NCI-H748 treated with DMSO at 0.1 percent for 48 hours (cell line): Measurements from ENCODE around the gene ZBTB1.
"Not testable (repeated sequence)": the region's sequence is repeated elsewhere in the genome, so short reads cannot be mapped to it uniquely, and the experiment has no call there.

Experiments used
- DNase-seq: peaks from one replicate; lab custom pipeline; 2025; lab: John Stamatoyannopoulos, UW

The ZBTB1 gene

DNA sequence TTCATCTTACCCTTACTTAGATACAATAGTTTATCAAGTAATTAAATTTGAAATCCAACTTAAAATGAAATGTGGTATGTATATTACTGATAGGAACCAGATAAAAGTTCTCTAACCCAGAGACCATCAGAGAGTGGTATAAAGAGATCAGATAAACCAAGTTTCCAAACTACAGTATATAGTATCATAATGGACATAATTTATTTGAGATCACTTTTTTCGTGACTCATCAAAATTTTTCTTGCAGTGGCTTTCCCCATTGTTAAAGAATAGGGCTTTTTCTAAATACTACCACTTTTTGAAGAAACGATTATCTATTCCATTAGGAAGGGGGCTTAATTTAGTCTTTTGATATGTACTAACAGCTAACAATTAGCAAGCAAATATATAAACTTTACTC lies 20.8 kb downstream of the ZBTB1 start:
- DNase-seq, result no peak

DNA sequence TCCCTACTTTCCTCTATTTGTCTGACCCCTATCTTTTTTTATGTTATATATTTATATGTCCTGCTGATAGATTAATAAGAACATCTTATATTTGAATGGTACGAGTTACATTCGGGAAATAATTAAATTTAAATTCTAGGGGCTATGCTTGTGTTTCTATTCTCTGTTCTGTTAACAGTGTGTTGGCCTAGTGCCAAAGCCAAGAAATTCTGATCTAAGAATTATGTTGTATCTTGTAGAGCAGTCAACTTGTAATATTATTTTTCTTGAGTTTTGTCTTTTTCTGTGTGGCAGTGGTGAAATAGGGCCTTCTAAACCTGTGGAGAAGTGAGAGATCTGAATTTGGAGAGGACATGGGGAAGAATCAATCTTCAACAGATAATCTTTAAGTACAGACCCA lies 27.0 kb downstream of the ZBTB1 start:
- DNase-seq, result no peak

GRCh38 chr14:64536488-64537245 lies 32.1 kb downstream of the ZBTB1 start:
- no peak for DNase-seq

DNA sequence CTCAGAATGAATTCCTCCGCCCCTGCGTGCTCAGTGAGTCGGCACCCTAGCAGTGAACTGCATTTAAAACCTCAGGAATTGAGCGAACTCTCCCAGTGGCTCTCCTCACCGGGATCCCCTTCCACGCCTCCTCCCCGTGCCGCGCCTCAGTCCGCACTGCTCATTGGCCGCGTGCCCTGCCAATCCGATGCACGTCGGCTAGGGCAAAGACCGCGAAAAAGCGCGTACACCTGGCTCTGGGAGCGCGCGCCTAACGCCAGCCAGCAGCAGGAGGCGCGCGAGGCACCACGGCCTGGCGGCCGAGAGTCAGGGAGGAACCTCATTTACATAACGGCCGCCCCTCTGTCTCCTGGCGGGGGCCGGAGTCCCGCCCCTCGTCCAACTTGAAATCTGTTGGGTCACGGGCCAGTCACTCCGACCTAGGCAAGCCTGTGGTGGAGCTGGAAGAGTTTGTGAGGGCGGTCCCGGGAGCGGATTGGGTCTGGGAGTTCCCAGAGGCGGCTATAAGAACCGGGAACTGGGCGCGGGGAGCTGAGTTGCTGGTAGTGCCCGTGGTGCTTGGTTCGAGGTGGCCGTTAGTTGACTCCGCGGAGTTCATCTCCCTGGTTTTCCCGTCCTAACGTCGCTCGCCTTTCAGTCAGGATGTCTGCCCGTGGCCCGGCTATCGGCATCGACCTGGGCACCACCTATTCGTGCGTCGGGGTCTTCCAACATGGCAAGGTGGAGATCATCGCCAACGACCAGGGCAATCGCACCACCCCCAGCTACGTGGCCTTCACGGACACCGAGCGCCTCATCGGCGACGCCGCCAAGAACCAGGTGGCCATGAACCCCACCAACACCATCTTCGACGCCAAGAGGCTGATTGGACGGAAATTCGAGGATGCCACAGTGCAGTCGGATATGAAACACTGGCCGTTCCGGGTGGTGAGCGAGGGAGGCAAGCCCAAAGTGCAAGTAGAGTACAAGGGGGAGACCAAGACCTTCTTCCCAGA lies 35.9 kb downstream of the ZBTB1 start, which contains the start of gene HSPA2:
Gene HSPA2 (plus strand): TSS at position 534 of the 995 bp plus-strand sequence. CDS start 109 bp downstream, at position 643.
- DNase-seq, result peak; percentile 85

DNA sequence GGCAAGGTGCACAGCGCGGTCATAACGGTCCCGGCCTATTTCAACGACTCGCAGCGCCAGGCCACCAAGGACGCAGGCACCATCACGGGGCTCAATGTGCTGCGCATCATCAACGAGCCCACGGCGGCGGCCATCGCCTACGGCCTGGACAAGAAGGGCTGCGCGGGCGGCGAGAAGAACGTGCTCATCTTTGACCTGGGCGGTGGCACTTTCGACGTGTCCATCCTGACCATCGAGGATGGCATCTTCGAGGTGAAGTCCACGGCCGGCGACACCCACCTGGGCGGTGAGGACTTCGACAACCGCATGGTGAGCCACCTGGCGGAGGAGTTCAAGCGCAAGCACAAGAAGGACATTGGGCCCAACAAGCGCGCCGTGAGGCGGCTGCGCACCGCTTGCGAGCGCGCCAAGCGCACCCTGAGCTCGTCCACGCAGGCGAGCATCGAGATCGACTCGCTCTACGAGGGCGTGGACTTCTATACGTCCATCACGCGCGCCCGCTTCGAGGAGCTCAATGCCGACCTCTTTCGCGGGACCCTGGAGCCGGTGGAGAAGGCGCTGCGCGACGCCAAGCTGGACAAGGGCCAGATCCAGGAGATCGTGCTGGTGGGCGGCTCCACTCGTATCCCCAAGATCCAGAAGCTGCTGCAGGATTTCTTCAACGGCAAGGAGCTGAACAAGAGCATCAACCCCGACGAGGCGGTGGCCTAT lies 36.8 kb downstream of the ZBTB1 start:
- DNase-seq, result no peak

DNA sequence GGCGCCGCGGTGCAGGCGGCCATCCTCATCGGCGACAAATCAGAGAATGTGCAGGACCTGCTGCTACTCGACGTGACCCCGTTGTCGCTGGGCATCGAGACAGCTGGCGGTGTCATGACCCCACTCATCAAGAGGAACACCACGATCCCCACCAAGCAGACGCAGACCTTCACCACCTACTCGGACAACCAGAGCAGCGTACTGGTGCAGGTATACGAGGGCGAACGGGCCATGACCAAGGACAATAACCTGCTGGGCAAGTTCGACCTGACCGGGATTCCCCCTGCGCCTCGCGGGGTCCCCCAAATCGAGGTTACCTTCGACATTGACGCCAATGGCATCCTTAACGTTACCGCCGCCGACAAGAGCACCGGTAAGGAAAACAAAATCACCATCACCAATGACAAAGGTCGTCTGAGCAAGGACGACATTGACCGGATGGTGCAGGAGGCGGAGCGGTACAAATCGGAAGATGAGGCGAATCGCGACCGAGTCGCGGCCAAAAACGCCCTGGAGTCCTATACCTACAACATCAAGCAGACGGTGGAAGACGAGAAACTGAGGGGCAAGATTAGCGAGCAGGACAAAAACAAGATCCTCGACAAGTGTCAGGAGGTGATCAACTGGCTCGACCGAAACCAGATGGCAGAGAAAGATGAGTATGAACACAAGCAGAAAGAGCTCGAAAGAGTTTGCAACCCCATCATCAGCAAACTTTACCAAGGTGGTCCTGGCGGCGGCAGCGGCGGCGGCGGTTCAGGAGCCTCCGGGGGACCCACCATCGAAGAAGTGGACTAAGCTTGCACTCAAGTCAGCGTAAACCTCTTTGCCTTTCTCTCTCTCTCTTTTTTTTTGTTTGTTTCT lies 37.6 kb downstream of the ZBTB1 start:
- no peak for DNase-seq

GRCh38 chr14:64542836-64543201 lies 38.2 kb downstream of the ZBTB1 start:
- DNase-seq, result no peak

DNA sequence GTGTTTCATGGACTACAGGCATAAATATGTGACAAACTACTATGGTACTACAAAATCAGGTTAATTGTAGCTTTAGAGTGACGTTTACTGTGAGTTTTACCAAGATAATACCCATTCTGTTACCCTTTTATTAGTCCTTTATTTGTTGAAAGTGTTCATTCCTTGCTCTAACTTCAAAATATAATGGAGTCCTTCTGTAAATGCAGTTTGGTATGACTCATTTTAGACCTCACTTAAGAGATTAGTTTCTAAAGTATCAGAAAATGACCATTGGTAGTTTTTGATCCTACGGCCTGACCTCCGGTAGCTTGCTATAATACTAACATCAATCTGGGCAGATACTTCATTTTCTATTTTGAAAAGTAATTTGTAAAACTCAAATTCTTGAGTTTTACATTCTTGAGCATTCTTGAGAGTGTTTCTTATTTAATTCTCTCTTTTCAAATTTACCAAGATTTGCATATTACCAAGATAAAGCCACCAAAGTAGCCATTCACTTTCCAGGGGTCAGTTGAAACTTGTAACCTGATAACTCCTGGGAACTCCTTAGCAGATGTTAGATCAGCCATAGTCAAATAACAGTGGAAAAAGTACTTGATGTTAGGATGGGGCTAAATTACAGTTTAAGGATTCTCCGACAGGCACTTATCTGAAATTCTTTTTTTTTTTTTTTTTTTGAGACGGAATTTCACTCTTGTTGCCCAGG lies 40.2 kb downstream of the ZBTB1 start:
- DNase-seq, result no peak

GRCh38 chr14:64549016-64549415 lies 44.4 kb downstream of the ZBTB1 start:
- DNase-seq, result no peak

DNA sequence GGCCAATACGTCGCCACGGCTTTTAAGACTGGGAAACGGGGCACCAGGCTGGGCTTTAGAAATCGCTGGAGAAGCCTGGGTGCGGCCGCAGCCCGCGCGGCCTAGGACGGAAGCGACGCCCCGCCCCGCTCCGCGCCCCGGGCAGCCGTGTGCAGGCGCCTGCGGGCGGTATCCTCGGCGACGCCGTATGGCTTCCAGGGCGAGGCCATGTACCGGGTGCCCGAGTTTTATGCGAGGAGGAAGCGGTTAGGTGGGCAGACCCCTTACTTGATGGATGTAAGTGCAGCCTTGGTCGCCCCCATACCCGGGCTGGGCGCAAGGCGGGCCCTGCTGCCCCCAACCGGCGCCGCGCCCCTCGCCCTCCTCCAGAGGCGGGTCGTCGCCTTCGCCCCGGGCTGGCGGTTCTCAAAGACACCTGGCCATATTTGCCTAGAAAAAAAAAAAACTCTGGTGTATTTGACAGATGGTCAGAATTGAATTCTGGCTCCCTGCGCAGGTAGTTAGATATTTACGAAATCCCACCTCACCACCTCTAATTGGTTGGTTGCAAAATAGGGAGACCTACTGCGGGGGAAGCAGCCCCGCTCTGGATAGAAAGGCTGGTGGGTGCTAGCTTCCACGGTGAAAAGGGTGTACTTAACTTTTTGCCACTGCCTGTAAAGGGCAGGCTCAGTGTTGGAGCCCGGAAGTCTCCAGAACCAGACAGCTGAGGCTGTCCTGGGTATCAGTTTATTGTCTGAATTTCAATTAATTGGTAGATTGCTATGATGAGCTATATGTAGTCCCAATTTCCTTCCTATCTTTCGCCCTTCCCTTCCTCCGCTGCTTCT lies 45.4 kb downstream of the ZBTB1 start, which contains the start of gene PPP1R36:
Gene PPP1R36 (plus strand): TSS at position 171 of the 830 bp plus-strand sequence. CDS start 37 bp downstream, at position 208.
- DNase-seq, result peak; percentile 60

DNA sequence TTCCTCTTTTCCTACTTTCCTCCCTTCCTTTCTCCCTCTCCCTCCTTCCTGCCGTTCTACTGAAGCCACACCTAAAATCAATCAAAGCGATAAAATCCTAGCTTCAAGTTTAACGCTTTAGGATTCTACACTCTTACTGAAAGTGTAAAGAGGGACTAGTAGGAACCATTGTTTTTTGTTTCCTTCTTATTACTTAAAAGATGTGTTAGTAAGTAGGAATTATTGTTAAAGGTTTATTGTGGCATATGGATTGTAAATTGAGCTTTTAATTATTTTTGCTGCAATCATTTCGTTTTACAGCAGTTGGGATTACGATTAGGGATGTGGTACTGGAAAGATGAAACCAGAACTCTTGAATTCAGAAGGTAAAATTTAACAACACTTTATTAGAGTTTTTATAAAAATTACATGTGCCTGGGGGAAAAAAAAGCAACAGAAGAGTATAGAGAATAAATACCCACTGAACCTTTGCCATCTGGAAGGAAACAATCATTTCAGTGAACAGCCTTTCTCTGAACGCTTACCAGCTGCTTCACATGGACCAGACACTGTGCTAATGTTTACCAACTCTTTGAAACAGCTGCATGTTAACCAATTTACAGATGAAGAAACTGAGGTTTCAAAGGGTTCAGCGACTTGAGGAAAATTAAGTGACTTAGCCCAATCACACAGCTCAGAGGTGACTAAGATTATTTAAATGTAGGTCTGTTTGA lies 46.2 kb downstream of the ZBTB1 start:
- DNase-seq, result peak; percentile 60

DNA sequence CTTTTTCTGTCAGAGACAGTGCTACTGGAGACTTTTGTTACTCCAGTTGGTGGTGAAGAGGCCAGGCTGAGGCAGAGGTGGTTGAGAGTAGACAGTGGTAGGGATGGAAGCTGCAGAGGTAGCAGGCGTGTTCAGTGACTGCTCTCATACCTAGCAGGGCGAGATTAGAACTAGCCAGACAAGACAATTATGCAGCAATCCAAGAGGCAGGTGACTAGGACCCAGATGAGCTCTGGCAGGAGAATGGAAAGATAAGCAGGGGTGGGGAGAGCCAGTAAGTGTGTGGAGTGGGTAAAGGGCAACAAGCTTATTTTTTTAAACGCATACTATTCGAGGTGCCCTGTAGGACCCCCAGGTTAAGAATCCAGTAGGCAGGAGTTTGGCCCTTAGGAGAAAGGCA lies 50.0 kb downstream of the ZBTB1 start:
- no peak for DNase-seq

DNA sequence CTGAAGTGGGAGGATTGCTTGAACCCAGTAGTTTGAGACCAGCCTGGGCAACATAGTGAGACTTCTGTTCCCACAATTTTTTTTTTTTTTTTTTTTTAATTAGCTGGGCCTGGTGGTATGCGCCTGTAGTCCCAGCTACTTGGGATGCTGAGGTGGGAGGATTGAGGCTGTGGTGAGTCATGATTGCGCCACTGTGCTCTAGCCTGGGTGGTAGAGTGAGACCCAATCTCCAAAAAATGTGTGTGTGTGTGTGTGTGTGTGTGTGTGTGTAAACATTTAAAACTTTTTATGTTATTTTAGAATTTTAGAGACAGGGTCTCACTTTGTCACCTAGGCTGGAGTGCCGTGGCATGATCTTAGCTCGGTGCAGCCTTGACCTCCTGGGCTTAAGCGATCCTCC lies 52.0 kb downstream of the ZBTB1 start:
- no peak for DNase-seq

DNA sequence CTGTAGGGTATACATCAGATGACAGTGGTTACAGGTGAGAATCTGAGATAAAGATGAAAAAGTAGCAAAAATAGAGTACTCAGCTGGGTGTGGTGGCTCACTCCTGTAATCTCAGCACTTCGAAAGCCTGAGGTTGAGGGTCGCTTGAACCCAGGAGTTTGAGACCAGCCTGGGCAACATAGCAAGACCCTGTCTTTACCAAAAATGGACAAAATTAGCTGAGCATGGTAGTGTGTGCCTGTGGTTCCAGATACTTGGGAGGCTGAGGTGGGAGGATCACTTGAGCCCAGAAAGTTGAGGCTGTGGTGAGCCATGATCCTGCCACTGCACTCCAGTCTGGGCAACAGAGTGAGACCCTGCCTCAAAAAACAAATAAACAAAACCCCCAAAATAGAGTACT lies 53.6 kb downstream of the ZBTB1 start:
- not testable (repeated sequence) for DNase-seq

GRCh38 chr14:64561631-64562030 lies 57.1 kb downstream of the ZBTB1 start:
- DNase-seq, result no peak

- no peak for DNase-seq
These were observed 57.9 kb downstream of the ZBTB1 start for GRCh38 chr14:64562436-64562835.

DNA sequence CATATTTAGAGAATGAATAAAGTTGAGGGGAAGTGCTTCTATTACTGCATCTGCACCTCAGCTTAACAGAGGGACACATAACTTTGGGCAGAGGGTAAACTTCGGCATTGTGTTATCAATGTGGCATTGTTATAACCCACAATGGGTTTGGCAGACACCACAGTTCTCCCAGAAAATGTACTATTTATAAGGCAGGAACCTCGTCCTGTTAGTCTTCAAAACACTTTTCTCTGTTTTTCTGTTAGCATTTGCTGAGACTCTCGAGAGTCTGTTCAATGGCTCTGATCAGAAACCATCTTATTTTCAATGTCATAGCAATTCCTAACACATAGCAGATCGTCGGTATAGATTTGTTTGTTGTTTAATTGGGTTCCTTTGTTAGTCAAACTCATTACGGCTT lies 59.1 kb downstream of the ZBTB1 start:
- DNase-seq, result no peak

DNA sequence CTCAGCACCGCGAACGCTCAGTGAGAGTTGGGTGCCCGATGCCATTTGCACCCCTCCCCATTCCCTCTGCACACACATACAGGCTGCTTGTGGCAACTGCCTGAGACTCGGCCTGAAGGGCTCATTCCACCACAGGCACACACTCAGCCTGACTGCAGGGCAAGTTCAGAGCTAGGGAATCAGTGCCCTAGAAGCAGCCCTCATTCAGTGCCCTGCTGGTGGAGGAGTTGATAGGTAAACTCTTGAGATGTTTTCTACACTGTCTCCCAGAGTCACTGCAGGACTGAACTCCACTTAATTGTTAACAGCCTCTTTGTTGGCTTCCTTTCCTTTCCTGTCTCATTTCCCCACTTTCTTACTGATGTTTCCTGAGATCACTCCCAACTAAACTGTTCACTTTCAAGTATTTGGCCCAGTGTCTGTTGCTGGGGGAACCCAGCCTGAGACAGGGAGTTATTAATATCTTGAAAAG lies 62.1 kb downstream of the ZBTB1 start:
- no peak for DNase-seq

- no peak for DNase-seq
These were observed 64.6 kb downstream of the ZBTB1 start for GRCh38 chr14:64569138-64569631.
